ENCODE data around the gene GNB1. TPM values are rescaled to one million over a fixed set of nuclear protein-coding genes. Genes with fewer than 3 reads are reported as not detected.

Gene GNB1
- total and polyA plus RNA-seq, 2 donors (not counting 1 experiment from before 2014, with no cell fraction given), result 91.3 to 485 TPM

DNA sequence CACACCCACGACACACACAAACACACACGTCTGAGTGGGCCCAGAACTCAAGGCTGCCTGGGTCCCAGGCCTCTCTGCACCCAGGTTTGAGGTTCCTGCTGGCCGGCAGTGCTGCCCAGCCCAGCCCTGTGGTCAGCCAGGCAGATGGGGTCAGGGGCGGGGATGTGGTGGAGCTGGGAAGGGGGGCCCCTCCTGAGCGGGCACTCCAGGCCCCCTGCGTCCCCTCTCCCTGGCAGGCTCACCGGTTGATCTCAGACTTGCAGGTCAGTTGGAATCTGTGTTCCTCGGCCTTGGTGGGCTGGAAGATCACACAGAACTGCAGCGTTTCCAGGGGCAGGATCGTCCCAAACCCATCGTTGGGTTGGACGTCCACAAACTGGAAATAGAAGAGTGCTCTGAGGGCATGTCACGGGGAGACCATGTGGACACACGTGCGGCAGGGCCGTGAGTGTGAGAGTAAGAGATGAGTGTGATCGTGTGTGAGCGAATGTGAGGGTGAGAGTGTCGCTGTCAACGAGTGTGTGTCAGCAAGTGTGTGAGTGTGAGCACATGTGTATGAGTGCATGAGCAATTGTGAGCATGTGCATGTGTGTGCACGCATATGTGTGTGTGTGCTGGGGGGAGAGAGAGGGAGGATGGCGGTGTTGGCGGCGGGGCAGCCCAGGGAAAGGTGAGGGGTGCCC lies 47.9 kb upstream of the GNB1 start:
- Histone ChIP-seq H3K4me3 (replicated peaks in 1 of 4; ENCODE audit: control extremely low read depth in 1 of 4, insufficient read depth in 1 of 4, low read depth in 3 of 4, low read length in 4 of 4) (no peak overlapping the region), H4K20me1 (ENCODE audit: control insufficient read depth, extremely low read depth, insufficient read depth, low read length) (no peaks in the 10 kb centered on the region), H3K27me3 (ENCODE audit: control insufficient read depth, insufficient read depth, low read length) (no peaks in the 10 kb centered on the region), H2AFZ (ENCODE audit: low read length) (no peak overlapping the region), H3K79me2 (ENCODE audit: control insufficient read depth, insufficient read depth, low read length) (no peaks in the 10 kb centered on the region), H3K9ac (ENCODE audit: insufficient read depth, low read length) (no peak overlapping the region), H3K9me3 (ENCODE audit: control insufficient read depth, insufficient read depth, low read depth, low read length) (no peaks in the 10 kb centered on the region), H3K36me3 (ENCODE audit: control insufficient read depth, insufficient read depth, low read length) (no peaks in the 10 kb centered on the region), H3K4me2 (ENCODE audit: extremely low read depth, insufficient read depth, low read length) (no peak overlapping the region), H3K27ac (ENCODE audit: insufficient read depth, low read length) (no peak overlapping the region), H3K4me1 (ENCODE audit: control insufficient read depth, extremely low read depth, insufficient read depth, low read length) (no peaks in the 10 kb centered on the region)
- TF ChIP-seq CTCF (conservative IDR thresholded peaks at IDR 0.05 in 1 of 2, IDR thresholded peaks at IDR 0.05 in 1 of 2; ENCODE audit: low read depth in 1 of 2, low read length in 2 of 2) (no peak), EZH2 (IDR thresholded peaks at IDR 0.05; ENCODE audit: low read length, missing control alignments) (no peak)
- no peak for DNase-seq (ENCODE audit: low read depth in 2 of 2)

- Histone ChIP-seq H2AFZ (ENCODE audit: low read length) (no peak overlapping the region), H3K4me3 (replicated peaks in 1 of 4; ENCODE audit: control extremely low read depth in 1 of 4, insufficient read depth in 1 of 4, low read depth in 3 of 4, low read length in 4 of 4) (no peak overlapping the region), H3K4me1 (ENCODE audit: control insufficient read depth, extremely low read depth, insufficient read depth, low read length) (no peaks in the 10 kb centered on the region), H3K27me3 (ENCODE audit: control insufficient read depth, insufficient read depth, low read length) (no peaks in the 10 kb centered on the region), H3K36me3 (ENCODE audit: control insufficient read depth, insufficient read depth, low read length) (no peaks in the 10 kb centered on the region), H3K4me2 (ENCODE audit: extremely low read depth, insufficient read depth, low read length) (no peak overlapping the region), H3K27ac (ENCODE audit: insufficient read depth, low read length) (no peak overlapping the region), H3K79me2 (ENCODE audit: control insufficient read depth, insufficient read depth, low read length) (no peaks in the 10 kb centered on the region), H4K20me1 (ENCODE audit: control insufficient read depth, extremely low read depth, insufficient read depth, low read length) (no peaks in the 10 kb centered on the region), H3K9ac (ENCODE audit: insufficient read depth, low read length) (no peak overlapping the region), H3K9me3 (ENCODE audit: control insufficient read depth, insufficient read depth, low read depth, low read length) (no peaks in the 10 kb centered on the region)
- TF ChIP-seq CTCF (conservative IDR thresholded peaks at IDR 0.05 in 1 of 2, IDR thresholded peaks at IDR 0.05 in 1 of 2; ENCODE audit: low read depth in 1 of 2, low read length in 2 of 2) (no peak), EZH2 (IDR thresholded peaks at IDR 0.05; ENCODE audit: low read length, missing control alignments) (no peak)
- no peak for DNase-seq (ENCODE audit: low read depth in 2 of 2)
These were observed 47.3 kb upstream of the GNB1 start for GRCh38 chr1:1938276-1938573.

GRCh38 chr1:1937549-1938275 lies 46.8 kb upstream of the GNB1 start:
- Histone ChIP-seq H3K36me3 (ENCODE audit: control insufficient read depth, insufficient read depth, low read length) (no peaks in the 10 kb centered on the region), H3K4me3 (replicated peaks in 1 of 4; ENCODE audit: control extremely low read depth in 1 of 4, insufficient read depth in 1 of 4, low read depth in 3 of 4, low read length in 4 of 4) (no peak overlapping the region), H3K79me2 (ENCODE audit: control insufficient read depth, insufficient read depth, low read length) (no peaks in the 10 kb centered on the region), H3K27me3 (ENCODE audit: control insufficient read depth, insufficient read depth, low read length) (no peaks in the 10 kb centered on the region), H3K9ac (ENCODE audit: insufficient read depth, low read length) (no peak overlapping the region), H4K20me1 (ENCODE audit: control insufficient read depth, extremely low read depth, insufficient read depth, low read length) (no peaks in the 10 kb centered on the region), H2AFZ (ENCODE audit: low read length) (no peak overlapping the region), H3K4me1 (ENCODE audit: control insufficient read depth, extremely low read depth, insufficient read depth, low read length) (no peaks in the 10 kb centered on the region), H3K9me3 (ENCODE audit: control insufficient read depth, insufficient read depth, low read depth, low read length) (no peaks in the 10 kb centered on the region), H3K4me2 (ENCODE audit: extremely low read depth, insufficient read depth, low read length) (no peak overlapping the region), H3K27ac (ENCODE audit: insufficient read depth, low read length) (no peak overlapping the region)
- TF ChIP-seq EZH2 (IDR thresholded peaks at IDR 0.05; ENCODE audit: low read length, missing control alignments) (no peak), CTCF (conservative IDR thresholded peaks at IDR 0.05 in 1 of 2, IDR thresholded peaks at IDR 0.05 in 1 of 2; ENCODE audit: low read depth in 1 of 2, low read length in 2 of 2) (no peak)
- no peak for DNase-seq (ENCODE audit: low read depth in 2 of 2)
